ENCODE data around the gene PDE9A.

The PDE9A gene

DNA sequence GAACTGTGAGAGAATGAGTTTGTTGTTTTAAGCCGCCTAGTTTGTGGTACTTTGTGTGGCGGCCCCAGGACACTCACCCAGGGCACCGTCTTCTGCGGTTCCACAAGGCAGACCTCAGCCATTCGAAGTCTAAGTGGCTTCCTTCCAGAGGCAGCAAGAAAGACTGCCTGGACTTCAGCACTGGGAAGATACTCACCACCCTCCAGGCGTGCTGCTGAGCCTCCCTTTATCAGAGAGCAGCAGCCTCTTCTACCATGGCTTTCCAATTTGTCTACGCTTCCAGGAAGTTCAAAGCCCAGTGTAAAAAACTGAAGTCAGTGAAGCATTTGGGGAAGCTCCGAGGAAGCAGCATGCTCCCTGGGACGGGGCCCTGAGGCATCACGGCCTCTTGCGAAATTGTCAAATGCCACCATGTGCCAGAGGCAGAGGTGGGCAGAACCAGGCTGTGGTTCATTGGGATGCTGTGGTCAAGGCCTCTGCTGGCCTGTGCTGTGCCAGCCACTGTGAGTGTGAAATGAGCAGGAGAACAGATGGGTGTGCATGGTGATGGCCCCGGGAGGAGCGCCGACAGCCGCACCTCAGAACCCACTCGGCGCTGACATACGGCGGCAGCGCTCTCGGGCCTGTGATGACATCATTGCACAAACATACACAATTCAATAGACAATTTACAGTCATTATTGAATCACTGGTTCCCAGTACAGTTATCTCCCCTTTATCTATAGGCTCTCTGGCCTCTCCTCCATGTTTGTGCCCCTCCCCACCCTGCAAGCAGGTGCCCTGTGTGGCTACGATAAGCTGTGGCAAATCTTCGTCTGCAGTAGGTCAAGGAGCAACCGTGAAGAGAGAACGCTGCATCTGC lies 110.4 kb downstream of the PDE9A start:
- ChIA-PET POLR2A (no interaction called here), CTCF (no interaction called here)
- DNase-seq (ENCODE audit: extremely low spot score): no peak
- TF ChIP-seq NFRKB (IDR thresholded peaks at IDR 0.05) (no peak), FOXA1 (IDR thresholded peaks at IDR 0.05) (no peak), TARDBP (IDR thresholded peaks at IDR 0.05) (no peak), L3MBTL2 (conservative IDR thresholded peaks at IDR 0.05) (no peak), SUZ12 (IDR thresholded peaks at IDR 0.05) (no peak), ZNF384 (IDR thresholded peaks at IDR 0.05) (no peak), HDGF (IDR thresholded peaks at IDR 0.05; ENCODE audit: borderline replicate concordance) (no peak), ELF4 (IDR thresholded peaks at IDR 0.05) (no peak), CTBP1 (IDR thresholded peaks at IDR 0.05; ENCODE audit: borderline replicate concordance) (no peak), BHLHE40 (IDR thresholded peaks at IDR 0.05; ENCODE audit: borderline replicate concordance) (no peak), SP1 (IDR thresholded peaks at IDR 0.05) (no peak), FOXM1 (IDR thresholded peaks at IDR 0.05; ENCODE audit: borderline replicate concordance) (no peak), ARNT (IDR thresholded peaks at IDR 0.05) (no peak), LEF1 (IDR thresholded peaks at IDR 0.05; ENCODE audit: borderline replicate concordance) (no peak), FOXK2 (IDR thresholded peaks at IDR 0.05) (no peak)
- TF ChIP-seq, protein P1, sequence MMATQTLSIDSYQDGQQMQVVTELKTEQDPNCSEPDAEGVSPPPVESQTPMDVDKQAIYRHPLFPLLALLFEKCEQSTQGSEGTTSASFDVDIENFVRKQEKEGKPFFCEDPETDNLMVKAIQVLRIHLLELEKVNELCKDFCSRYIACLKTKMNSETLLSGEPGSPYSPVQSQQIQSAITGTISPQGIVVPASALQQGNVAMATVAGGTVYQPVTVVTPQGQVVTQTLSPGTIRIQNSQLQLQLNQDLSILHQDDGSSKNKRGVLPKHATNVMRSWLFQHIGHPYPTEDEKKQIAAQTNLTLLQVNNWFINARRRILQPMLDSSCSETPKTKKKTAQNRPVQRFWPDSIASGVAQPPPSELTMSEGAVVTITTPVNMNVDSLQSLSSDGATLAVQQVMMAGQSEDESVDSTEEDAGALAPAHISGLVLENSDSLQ (IDR thresholded peaks at IDR 0.05): no peak

DNA sequence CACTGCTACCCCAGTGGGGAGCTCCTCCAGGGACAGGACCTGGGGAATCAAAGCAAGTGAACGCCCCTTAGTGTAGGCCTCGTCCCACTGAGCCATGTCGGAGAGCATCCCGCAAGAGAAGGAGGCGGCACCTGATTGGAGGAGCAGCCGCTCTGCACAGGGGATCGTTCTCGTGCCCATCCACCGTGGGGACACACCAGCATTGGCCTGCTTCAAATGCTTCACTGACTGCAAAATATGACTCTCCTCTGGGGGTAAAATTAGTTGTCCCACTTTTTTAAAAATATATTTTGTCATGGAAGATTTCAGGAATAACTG lies 111.0 kb downstream of the PDE9A start:
- CTCF ChIA-PET: no interaction called here
- TF ChIP-seq BHLHE40 (IDR thresholded peaks at IDR 0.05; ENCODE audit: borderline replicate concordance) (no peak), LEF1 (IDR thresholded peaks at IDR 0.05; ENCODE audit: borderline replicate concordance) (no peak), FOXA1 (IDR thresholded peaks at IDR 0.05) (no peak), FOXK2 (IDR thresholded peaks at IDR 0.05) (no peak), SP1 (IDR thresholded peaks at IDR 0.05) (no peak), NFRKB (IDR thresholded peaks at IDR 0.05) (no peak), SUZ12 (IDR thresholded peaks at IDR 0.05) (no peak), HDGF (IDR thresholded peaks at IDR 0.05; ENCODE audit: borderline replicate concordance) (no peak), ZNF384 (IDR thresholded peaks at IDR 0.05) (no peak), ARNT (IDR thresholded peaks at IDR 0.05) (no peak), TARDBP (IDR thresholded peaks at IDR 0.05) (no peak), ELF4 (IDR thresholded peaks at IDR 0.05) (no peak), CTBP1 (IDR thresholded peaks at IDR 0.05; ENCODE audit: borderline replicate concordance) (no peak)
- TF ChIP-seq, protein P1 (IDR thresholded peaks at IDR 0.05): no peak
- DNase-seq (ENCODE audit: extremely low spot score): no peak
- POLR2A ChIA-PET: no interaction called here

DNA sequence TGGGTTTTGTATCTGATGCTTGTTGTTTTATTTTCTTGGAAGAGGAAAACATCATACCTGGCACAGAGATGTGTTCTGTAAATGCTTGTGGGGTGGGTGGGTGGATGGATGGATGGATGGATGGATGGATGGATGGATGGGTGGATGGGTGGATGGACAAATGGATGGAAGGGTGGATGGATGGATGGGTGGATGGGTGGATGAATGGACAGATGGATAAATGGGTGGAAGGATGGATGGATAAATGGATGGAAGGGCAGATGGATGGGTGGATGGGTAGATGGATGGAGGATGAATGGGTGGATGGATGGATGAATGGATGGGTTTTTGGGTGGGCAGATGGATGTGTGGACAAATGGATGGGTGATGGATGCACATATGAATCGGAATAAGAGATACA lies 111.5 kb downstream of the PDE9A start:
- no peak for DNase-seq (ENCODE audit: extremely low spot score)
- TF ChIP-seq, protein P1 (IDR thresholded peaks at IDR 0.05): no peak
- TF ChIP-seq ELF4 (IDR thresholded peaks at IDR 0.05) (no peak), FOXK2 (IDR thresholded peaks at IDR 0.05) (no peak), CTBP1 (IDR thresholded peaks at IDR 0.05; ENCODE audit: borderline replicate concordance) (no peak), BHLHE40 (IDR thresholded peaks at IDR 0.05; ENCODE audit: borderline replicate concordance) (no peak), SUZ12 (IDR thresholded peaks at IDR 0.05) (no peak), L3MBTL2 (conservative IDR thresholded peaks at IDR 0.05) (no peak), LEF1 (IDR thresholded peaks at IDR 0.05; ENCODE audit: borderline replicate concordance) (no peak)
- ChIA-PET POLR2A (no interaction called here), CTCF (no interaction called here)

DNA sequence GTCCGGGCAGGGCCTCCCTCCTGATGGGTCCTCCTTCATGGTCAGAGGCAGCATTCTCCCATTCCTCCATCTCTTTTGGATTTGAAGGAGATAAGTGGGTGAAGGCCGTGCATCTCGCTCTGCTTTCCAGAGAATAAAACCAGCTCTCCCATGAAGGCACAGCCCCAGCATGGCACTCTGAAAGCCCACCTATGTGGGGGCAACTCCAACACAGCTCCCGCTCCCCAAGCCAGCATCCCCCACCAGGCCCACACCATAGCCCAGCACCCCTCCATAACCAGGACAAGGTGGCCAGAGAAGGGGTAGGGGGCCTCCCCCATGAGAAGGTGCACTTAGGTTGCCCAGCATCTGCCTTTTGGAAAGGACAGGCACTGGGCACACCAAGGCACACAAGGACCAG lies 112.2 kb downstream of the PDE9A start:
- DNase-seq (ENCODE audit: extremely low spot score): no peak
- CTCF ChIA-PET: no interaction called here
- POLR2A ChIA-PET: no interaction called here
- no peak for TF ChIP-seq HDGF (IDR thresholded peaks at IDR 0.05; ENCODE audit: borderline replicate concordance)
- no peak for TF ChIP-seq L3MBTL2 (conservative IDR thresholded peaks at IDR 0.05)
- no peak for TF ChIP-seq CTBP1 (IDR thresholded peaks at IDR 0.05; ENCODE audit: borderline replicate concordance)
- TF ChIP-seq ARNT (IDR thresholded peaks at IDR 0.05): no peak
- TF ChIP-seq NFRKB (IDR thresholded peaks at IDR 0.05): no peak
- no peak for TF ChIP-seq FOXA1 (IDR thresholded peaks at IDR 0.05)
- TF ChIP-seq ELF4 (IDR thresholded peaks at IDR 0.05): no peak
- no peak for TF ChIP-seq TARDBP (IDR thresholded peaks at IDR 0.05)
- no peak for TF ChIP-seq ZNF384 (IDR thresholded peaks at IDR 0.05)
- TF ChIP-seq BHLHE40 (IDR thresholded peaks at IDR 0.05; ENCODE audit: borderline replicate concordance): no peak
- TF ChIP-seq LEF1 (IDR thresholded peaks at IDR 0.05; ENCODE audit: borderline replicate concordance): no peak
- TF ChIP-seq FOXM1 (IDR thresholded peaks at IDR 0.05; ENCODE audit: borderline replicate concordance): no peak
- TF ChIP-seq SP1 (IDR thresholded peaks at IDR 0.05): no peak
- no peak for TF ChIP-seq FOXK2 (IDR thresholded peaks at IDR 0.05)
- no peak for TF ChIP-seq SUZ12 (IDR thresholded peaks at IDR 0.05)
- TF ChIP-seq, protein P1 (IDR thresholded peaks at IDR 0.05): no peak

DNA sequence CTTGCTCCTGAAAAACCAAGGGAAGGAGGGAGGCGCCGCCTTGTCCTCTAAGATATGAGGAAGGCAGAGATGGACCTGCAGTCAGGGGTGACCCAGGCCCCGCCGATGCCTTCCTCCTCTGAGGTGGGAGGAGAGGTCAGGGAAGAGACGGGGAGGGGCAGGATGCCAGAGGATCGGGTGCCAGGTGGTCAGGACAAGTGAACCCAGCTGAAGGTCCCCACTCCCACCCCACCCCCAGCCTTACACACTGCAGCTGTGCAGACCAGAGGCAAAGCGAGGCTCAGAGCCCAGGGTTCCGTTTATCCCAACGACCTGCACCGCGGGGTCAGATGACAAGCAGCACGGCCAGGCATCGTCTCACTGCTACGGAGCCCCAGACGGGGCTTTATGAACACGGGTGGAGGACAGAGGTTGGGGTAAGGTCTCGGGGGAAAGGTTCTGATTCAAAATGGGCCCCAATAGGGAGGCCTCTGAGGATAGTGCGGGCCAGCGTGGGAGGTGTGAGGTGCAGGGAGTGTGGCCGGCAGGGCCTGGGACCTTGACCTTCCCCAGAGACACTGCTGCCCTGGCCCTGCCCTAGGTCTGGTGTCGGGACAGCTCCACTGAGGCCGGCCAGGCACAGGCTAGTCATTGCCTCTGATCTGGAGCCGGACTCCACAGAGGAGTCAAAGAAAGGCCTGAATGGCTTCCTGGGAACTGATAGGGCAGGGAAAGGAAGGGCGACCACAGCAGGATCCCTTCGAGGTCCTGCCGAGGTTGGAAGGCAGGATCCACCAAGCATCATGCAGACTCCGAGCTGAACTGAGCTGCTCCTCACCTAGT lies 113.5 kb downstream of the PDE9A start:
- DNase-seq (ENCODE audit: extremely low spot score): no peak
- CTCF ChIA-PET: no interaction called here
- POLR2A ChIA-PET: no interaction called here
- TF ChIP-seq, protein P1 (IDR thresholded peaks at IDR 0.05): no peak
- TF ChIP-seq LEF1 (IDR thresholded peaks at IDR 0.05; ENCODE audit: borderline replicate concordance) (no peak), FOXM1 (IDR thresholded peaks at IDR 0.05; ENCODE audit: borderline replicate concordance) (no peak)
